Neutrophil (primary cell): Measurements from ENCODE around the gene PRR9.

ENCODE experiments used
- H3K27ac ChIP-seq: fragments of 200-600 bp; sonication (generic); 2 replicates; pipeline ENCODE4 v1.5.1; 2016; ENCODE audit warnings: mild to moderate bottlenecking, moderate library complexity
- H3K27me3 ChIP-seq: fragments of 200-600 bp; sonication (generic); 2 replicates; pipeline ENCODE4 v1.6.0; 2016; ENCODE audit warnings: mild to moderate bottlenecking
- H3K36me3 ChIP-seq: fragments of 200-600 bp; sonication (generic); 2 replicates; pipeline ENCODE4 v1.5.1; 2017
- H3K4me1 ChIP-seq, 2 experiments: fragments of 200-600 bp in 1 of 2; sonication (generic) in 1 of 2; 1 replicate in 1 of 2; 2 replicates in 1 of 2; pipeline versions ENCODE4 v1.5.1 to v1.6.1; 2013 to 2016; ENCODE audit warnings: low read depth in 1 of 2, low read length in 1 of 2, mild to moderate bottlenecking in 1 of 2, moderate library complexity in 1 of 2; ENCODE audit not compliant: control insufficient read depth in 1 of 2, insufficient read depth in 1 of 2
- H3K4me3 ChIP-seq, 2 experiments: fragments of 200-600 bp in 1 of 2; sonication (generic) in 1 of 2; 1 replicate in 1 of 2; 2 replicates in 1 of 2; pipeline ENCODE4 v1.5.1; 2013 to 2016; ENCODE audit warnings: low read depth in 1 of 2, low read length in 1 of 2, mild to moderate bottlenecking in 1 of 2, moderate library complexity in 1 of 2
- H3K9me3 ChIP-seq: fragments of 200-600 bp; sonication (generic); 2 replicates; pipeline ENCODE4 v1.5.1; 2016
- CTCF ChIP-seq: fragments of 200-600 bp; sonication (generic); IDR thresholded peaks from 2 replicates; pipeline ENCODE4 v1.5.1; 2016; ENCODE audit warnings: antibody characterized with exemption

Gene PRR9

GRCh38 chr1:153238527-153238926, 21.1 kb downstream of the PRR9 start:
- no peaks in the 10 kb centered on the region for H3K9me3 ChIP-seq
- H3K4me3 ChIP-seq = no peak overlapping the region
- no peak overlapping the region for H3K27ac ChIP-seq
- no peak for TF ChIP-seq CTCF
- H3K27me3 ChIP-seq = peaks cover 24% of the 10 kb centered on the region
- peaks cover 6 to 10% of the 10 kb centered on the region in 2 experiments for H3K4me1 ChIP-seq
- H3K36me3 ChIP-seq = no peaks in the 10 kb centered on the region

GRCh38 chr1:153242160-153242559, 24.8 kb downstream of the PRR9 start:
- no peaks in the 10 kb centered on the region for H3K36me3 ChIP-seq
- H3K4me1 ChIP-seq = no peaks in the 10 kb centered on the region
- no peaks in the 10 kb centered on the region for H3K9me3 ChIP-seq
- H3K4me3 ChIP-seq = no peak overlapping the region
- no peak for TF ChIP-seq CTCF
- H3K27ac ChIP-seq = no peak overlapping the region
- peaks cover 39% of the 10 kb centered on the region for H3K27me3 ChIP-seq

- H3K27me3 ChIP-seq = peaks cover 52% of the 10 kb centered on the region
- H3K36me3 ChIP-seq = no peaks in the 10 kb centered on the region
- no peaks in the 10 kb centered on the region for H3K9me3 ChIP-seq
- no peak overlapping the region for H3K4me3 ChIP-seq
- no peaks in the 10 kb centered on the region for H3K4me1 ChIP-seq
- TF ChIP-seq CTCF = no peak
- H3K27ac ChIP-seq = no peak overlapping the region
These were observed 28.1 kb downstream of the PRR9 start for GRCh38 chr1:153245466-153245865.

GRCh38 chr1:153246018-153246417, 28.6 kb downstream of the PRR9 start:
- no peaks in the 10 kb centered on the region for H3K36me3 ChIP-seq
- H3K27ac ChIP-seq = no peak overlapping the region
- H3K4me3 ChIP-seq = no peak overlapping the region
- TF ChIP-seq CTCF = no peak
- H3K9me3 ChIP-seq = no peaks in the 10 kb centered on the region
- peaks cover 52% of the 10 kb centered on the region for H3K27me3 ChIP-seq
- peaks cover 2 to 3% of the 10 kb centered on the region in 2 experiments for H3K4me1 ChIP-seq

- Histone ChIP-seq H3K9me3 (no peaks in the 10 kb centered on the region), H3K27me3 (peaks cover 51% of the 10 kb centered on the region), H3K4me3 (no peak overlapping the region), H3K4me1 (peaks cover 10 to 11% of the 10 kb centered on the region in 2 experiments), H3K36me3 (no peaks in the 10 kb centered on the region), H3K27ac (no peak overlapping the region)
- TF ChIP-seq CTCF = no peak
These were observed 29.4 kb downstream of the PRR9 start for GRCh38 chr1:153246825-153247224.
